Omental fat pad (tissue), 4 donors: ENCODE data around the gene PPP1R7. TPM values are rescaled to one million over a fixed set of nuclear protein-coding genes. Genes with fewer than 3 reads are reported as not detected.

ENCODE experiments used
- ATAC-seq: fragments of 150-250 bp; one replicate; pipeline ENCODE4 v1.9.1; 2016; ENCODE audit warnings: mild to moderate bottlenecking, moderate library complexity; ENCODE audit not compliant: low FRiP score
- DNase-seq: peaks from one replicate; pipeline ENCODE4 v3.0.0-alpha.2; 2019; ENCODE audit warnings: low spot score
- small RNA-seq: library from RNA; depleted of rRNA; stranded (forward); fragments of <200 nt; gene quantifications from one replicate; pipeline ENCODE3, GENCODE V24; 2016
- total RNA-seq, 4 donors: library from RNA; depleted of rRNA; stranded (reverse); fragments of >200 nt; gene quantifications; one replicate each; pipeline ENCODE4 v1.1.0, GENCODE V29; 2016
- TF ChIP-seq, protein P1 (sequence below), 3 donors: fragments of 450-650 bp; IDR thresholded peaks; one replicate each; pipeline ENCODE4 v1.5.1; 2016 to 2017; ENCODE audit warnings: antibody characterized with exemption in 3 of 3, mild to moderate bottlenecking in 3 of 3, moderate library complexity in 2 of 3

Gene PPP1R7
- total RNA-seq, 4 donors from 2014 or later = 33.4 to 41.8 (median 35.4) TPM

DNA sequence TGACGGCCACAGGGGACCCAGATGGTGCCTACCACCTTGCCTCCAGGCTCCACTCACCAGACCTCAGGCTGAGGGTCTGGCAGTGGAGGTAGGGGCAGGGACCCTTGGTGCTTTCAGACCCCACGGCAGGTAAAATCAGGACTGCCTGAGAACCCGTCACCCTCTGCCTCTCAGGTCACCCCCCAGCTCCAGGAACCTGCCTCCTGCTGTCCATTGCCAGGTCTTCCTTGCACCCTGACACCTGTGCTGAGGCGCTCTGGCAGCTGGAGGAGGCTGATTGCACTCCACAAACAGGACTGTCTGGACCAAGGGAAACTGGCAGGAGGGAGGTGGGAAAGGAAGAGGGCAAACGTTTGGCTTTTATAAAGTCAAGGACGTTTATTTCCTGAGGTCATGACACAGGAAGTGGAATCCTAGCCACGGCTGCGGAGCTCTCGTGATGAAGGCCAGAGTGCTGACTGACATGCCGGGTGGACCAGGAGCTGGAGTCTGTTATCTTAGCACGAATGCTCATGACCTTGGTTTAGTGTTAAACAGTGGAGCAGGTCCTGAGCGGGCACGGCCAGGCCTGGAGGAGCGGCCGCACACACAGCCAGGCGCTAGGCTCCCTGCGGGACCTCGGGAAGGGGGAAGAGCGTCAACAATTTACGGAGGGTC is 78.7 kb downstream of the PPP1R7 start:
- TF ChIP-seq, protein P1, sequence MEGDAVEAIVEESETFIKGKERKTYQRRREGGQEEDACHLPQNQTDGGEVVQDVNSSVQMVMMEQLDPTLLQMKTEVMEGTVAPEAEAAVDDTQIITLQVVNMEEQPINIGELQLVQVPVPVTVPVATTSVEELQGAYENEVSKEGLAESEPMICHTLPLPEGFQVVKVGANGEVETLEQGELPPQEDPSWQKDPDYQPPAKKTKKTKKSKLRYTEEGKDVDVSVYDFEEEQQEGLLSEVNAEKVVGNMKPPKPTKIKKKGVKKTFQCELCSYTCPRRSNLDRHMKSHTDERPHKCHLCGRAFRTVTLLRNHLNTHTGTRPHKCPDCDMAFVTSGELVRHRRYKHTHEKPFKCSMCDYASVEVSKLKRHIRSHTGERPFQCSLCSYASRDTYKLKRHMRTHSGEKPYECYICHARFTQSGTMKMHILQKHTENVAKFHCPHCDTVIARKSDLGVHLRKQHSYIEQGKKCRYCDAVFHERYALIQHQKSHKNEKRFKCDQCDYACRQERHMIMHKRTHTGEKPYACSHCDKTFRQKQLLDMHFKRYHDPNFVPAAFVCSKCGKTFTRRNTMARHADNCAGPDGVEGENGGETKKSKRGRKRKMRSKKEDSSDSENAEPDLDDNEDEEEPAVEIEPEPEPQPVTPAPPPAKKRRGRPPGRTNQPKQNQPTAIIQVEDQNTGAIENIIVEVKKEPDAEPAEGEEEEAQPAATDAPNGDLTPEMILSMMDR (IDR thresholded peaks at IDR 0.05) = no peak
- ATAC-seq = no peak
- no peak for DNase-seq

GRCh38 chr2:241229563-241230401 is 79.5 kb downstream of the PPP1R7 start:
- DNase-seq (no peak), ATAC-seq (no peak)
- TF ChIP-seq, protein P1 (IDR thresholded peaks at IDR 0.05) = no peak

DNA sequence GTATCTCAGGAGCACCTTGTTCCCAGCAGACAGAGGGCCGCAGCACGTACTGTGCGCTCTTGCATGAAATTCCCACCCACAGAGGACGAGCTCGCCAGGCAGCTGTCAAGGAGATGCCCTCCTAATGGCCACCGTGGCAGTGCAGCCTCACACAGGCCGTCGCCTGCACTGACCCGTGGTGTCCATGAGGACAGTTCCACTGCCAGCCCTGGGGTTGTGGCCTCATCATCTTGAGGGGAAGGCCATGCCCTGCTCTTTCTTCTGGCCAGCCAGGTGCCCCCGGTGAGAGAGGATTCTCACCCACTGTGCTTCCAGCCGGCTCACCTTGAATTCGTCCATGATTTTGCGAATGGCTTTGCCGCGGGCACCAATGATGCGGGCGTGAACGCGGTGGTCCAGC is 80.2 kb downstream of the PPP1R7 start:
- TF ChIP-seq, protein P1 (IDR thresholded peaks at IDR 0.05) = no peak
- DNase-seq = no peak
- no peak for ATAC-seq

- ATAC-seq = no peak
- DNase-seq = no peak
- TF ChIP-seq, protein P1 (IDR thresholded peaks at IDR 0.05) = no peak
These were observed 82.7 kb downstream of the PPP1R7 start for GRCh38 chr2:241232736-241233575.

Small RNAs within 50 kb of the gene (small RNA-seq; reads per million reads assigned to genes)
- not detected for gene AC005237.2

Other genes starting within 250 kb of the PPP1R7 start
- under 1 TPM in 2 of 4 donors, not detected in 2; 0.06 to 0.12 TPM for gene CROCC2, start 244.1 kb upstream of the PPP1R7 start, total RNA-seq
- gene SNED1, start 151.8 kb upstream of the PPP1R7 start, total RNA-seq = 10 to 100 TPM; 18.0 to 52.2 (median 32.5) TPM
- gene MTERF4, start 48.2 kb upstream of the PPP1R7 start, total RNA-seq = 10 to 100 TPM; 26.9 to 39.1 (median 34.5) TPM
- gene PASK, start 995 bp upstream of the PPP1R7 start, total RNA-seq = 1 to 10 TPM; 2.1 to 7.3 (median 6.1) TPM
- under 1 TPM in 3 of 4 donors, not detected in 1; 0.50 to 0.65 (median 0.60) TPM for gene ANO7, start 38.2 kb downstream of the PPP1R7 start, total RNA-seq
- gene HDLBP, start 165.2 kb downstream of the PPP1R7 start, total RNA-seq = 100 to 1,000 TPM; 356 to 471 (median 416) TPM
- gene SEPTIN2, start 165.5 kb downstream of the PPP1R7 start, total RNA-seq = 100 to 1,000 TPM; 295 to 372 (median 307) TPM
- gene FARP2, start 205.8 kb downstream of the PPP1R7 start, total RNA-seq = 10 to 100 TPM; 27.6 to 65.8 (median 34.1) TPM